CD14-positive monocyte (primary cell): ENCODE results near the gene UBE2H. TPM values are rescaled to one million over a fixed set of nuclear protein-coding genes. Genes with fewer than 3 reads are reported as not detected.
"Not testable (repeated sequence)": the region's sequence is repeated elsewhere in the genome, so short reads cannot be mapped to it uniquely, and the experiment has no call there.

Source experiments
- DNase-seq, 3 donors: peaks; one replicate each; pipeline ENCODE4 v3.0.0-alpha.2; 2011 to 2022
- H2AFZ ChIP-seq: 2 replicates; pipeline ENCODE4 v1.6.0; 2012; ENCODE audit warnings: mild to moderate bottlenecking, low read depth, low read length, inconsistent platforms; ENCODE audit not compliant: insufficient read depth, poor library complexity, severe bottlenecking
- H3K27ac ChIP-seq, 2 donors: 1 replicate in 1 of 2; 2 replicates in 1 of 2; pipeline ENCODE4 v1.5.1; 2012 to 2013; ENCODE audit warnings: low read length in 2 of 2, control low read depth in 1 of 2, inconsistent platforms in 1 of 2, low read depth in 1 of 2, mild to moderate bottlenecking in 1 of 2
- H3K27me3 ChIP-seq, 2 donors: one replicate each; pipeline versions ENCODE4 v1.6.0 to v1.6.1; 2011 to 2013; ENCODE audit warnings: low read length in 2 of 2; ENCODE audit not compliant: control insufficient read depth in 2 of 2, insufficient read depth in 2 of 2
- H3K36me3 ChIP-seq, 2 donors: replicated peaks in 1 of 2; 1 replicate in 1 of 2; 2 replicates in 1 of 2; pipeline versions ENCODE4 v1.5.1 to v1.6.1; 2012 to 2013; ENCODE audit warnings: low read length in 2 of 2, control low read depth in 1 of 2, inconsistent platforms in 1 of 2, mild to moderate bottlenecking in 1 of 2; ENCODE audit not compliant: insufficient read depth in 2 of 2, control insufficient read depth in 1 of 2
- H3K4me1 ChIP-seq, 2 donors: 1 replicate in 1 of 2; 2 replicates in 1 of 2; pipeline versions ENCODE4 v1.5.1 to v1.6.1; 2012 to 2013; ENCODE audit warnings: low read length in 2 of 2, control low read depth in 1 of 2, inconsistent platforms in 1 of 2, mild to moderate bottlenecking in 1 of 2, moderate library complexity in 1 of 2; ENCODE audit not compliant: insufficient read depth in 2 of 2, control insufficient read depth in 1 of 2
- H3K4me2 ChIP-seq: replicated peaks from 2 replicates; pipeline ENCODE3; 2012; ENCODE audit warnings: low read length, moderate library complexity, mild to moderate bottlenecking; ENCODE audit not compliant: poor library complexity, severe bottlenecking; ENCODE audit errors: extremely low read depth
- H3K4me3 ChIP-seq, 3 experiments: fragments of 200-600 bp in 1 of 3; sonication (generic) in 1 of 3; replicated peaks in 1 of 3; 1 replicate in 2 of 3; 2 replicates in 1 of 3; pipeline ENCODE4 v1.5.1; 2011 to 2013; ENCODE audit warnings: low read length in 3 of 3, mild to moderate bottlenecking in 3 of 3, control low read depth in 2 of 3, low read depth in 2 of 3, inconsistent platforms in 1 of 3, moderate library complexity in 1 of 3
- H3K79me2 ChIP-seq: 2 replicates; pipeline ENCODE4 v1.6.0; 2012; ENCODE audit warnings: mild to moderate bottlenecking, control low read depth, inconsistent platforms, low read length, moderate library complexity; ENCODE audit not compliant: insufficient read depth
- H3K9ac ChIP-seq: 2 replicates; pipeline ENCODE4 v1.6.0; 2017; ENCODE audit warnings: low read length, mild to moderate bottlenecking; ENCODE audit not compliant: insufficient read depth, poor library complexity, severe bottlenecking
- H3K9me3 ChIP-seq, 2 donors: replicated peaks in 1 of 2; 1 replicate in 1 of 2; 2 replicates in 1 of 2; pipeline versions ENCODE4 v1.5.1 to v1.6.1; 2012 to 2013; ENCODE audit warnings: low read length in 2 of 2, control low read depth in 1 of 2; ENCODE audit not compliant: control insufficient read depth in 1 of 2, insufficient read depth in 1 of 2
- H4K20me1 ChIP-seq: 2 replicates; pipeline ENCODE4 v1.6.0; 2012; ENCODE audit warnings: mild to moderate bottlenecking, low read length, control low read depth, moderate library complexity; ENCODE audit not compliant: insufficient read depth
- H3K27ac Mint-ChIP-seq, 7 donors: one replicate each; pipeline ENCODE4 v1.8.0; 2020; ENCODE audit warnings: mild to moderate bottlenecking in 7 of 7, mixed read lengths in 7 of 7, moderate library complexity in 6 of 7, inconsistent platforms in 2 of 7
- H3K27me3 Mint-ChIP-seq, 3 donors: one replicate each; pipeline ENCODE4 v1.8.0; 2021 to 2022; ENCODE audit warnings: low read depth in 3 of 3, mild to moderate bottlenecking in 3 of 3, mixed read lengths in 3 of 3, moderate library complexity in 3 of 3, inconsistent platforms in 1 of 3
- H3K36me3 Mint-ChIP-seq, 2 donors: one replicate each; pipeline ENCODE4 v1.8.0; 2020; ENCODE audit warnings: mixed read lengths in 2 of 2, inconsistent platforms in 1 of 2, mild to moderate bottlenecking in 1 of 2
- H3K4me1 Mint-ChIP-seq: one replicate; pipeline ENCODE4 v1.8.0; 2020; ENCODE audit warnings: mild to moderate bottlenecking, mixed read lengths
- H3K4me3 Mint-ChIP-seq, 2 donors: one replicate each; pipeline ENCODE4 v1.8.0; 2020; ENCODE audit warnings: mild to moderate bottlenecking in 2 of 2, mixed read lengths in 2 of 2, moderate library complexity in 1 of 2
- H3K9me3 Mint-ChIP-seq, 7 donors: one replicate each; pipeline ENCODE4 v1.8.0; 2020 to 2022; ENCODE audit warnings: mixed read lengths in 7 of 7, mild to moderate bottlenecking in 6 of 7, moderate library complexity in 6 of 7, inconsistent platforms in 2 of 7
- CTCF ChIP-seq: fragments of 200-600 bp; IDR thresholded peaks from one replicate; pipeline ENCODE4 v1.8.0; 2022; ENCODE audit warnings: antibody characterized with exemption, mild to moderate bottlenecking
- WGBS: methylation state at CpG from one replicate; pipeline ENCODE4 v1.1.5; 2013; ENCODE audit warnings: missing lambda C conversion rate; ENCODE audit not compliant: insufficient coverage; 5-methylcytosine and 5-hydroxymethylcytosine counted together
- intact Hi-C, 2 donors: fragments of 100-400 bp; cut with micrococcal nuclease; formaldehyde crosslinking; loops; one replicate each; pipeline versions ENCODE4 v1.15.0 to v1.15.1; 2023
- polyA plus RNA-seq, 3 donors: library from polyadenylated mRNA; depleted of rRNA in 1 of 3; unstranded in 2 of 3; stranded (reverse) in 1 of 3; fragments of 300-500 nt in 2 of 3; fragments of >200 nt in 1 of 3; fragmentation: Illumina TruSeq in 2 of 3; gene quantifications; 1 replicate in 2 of 3; 2 replicates in 1 of 3; pipeline ENCODE4 v1.2.3, GENCODE V29; 2012 to 2021

Gene UBE2H
- polyA plus RNA-seq, 3 donors = 12.6 to 26.0 (median 16.0) TPM

GRCh38 chr7:129865925-129866201 lies 86.9 kb downstream of the UBE2H start:
- no peaks in the 10 kb centered on the region for H3K27me3 ChIP-seq
- no peak for DNase-seq
- no peak overlapping the region for H3K27ac ChIP-seq
- intact Hi-C loops = no loop called here
- Mint-ChIP-seq H3K9me3 (no peaks in the 10 kb centered on the region), H3K27me3 (peaks cover 1 to 3% (median 2%) of the 10 kb centered on the region in 3 donors), H3K27ac (no peak overlapping the region), H3K4me1 (peaks cover 18% of the 10 kb centered on the region), H3K4me3 (no peak overlapping the region), H3K36me3 (peaks cover 23 to 27% of the 10 kb centered on the region in 2 donors)
- 67% methylated on average over 1 of the region's 1 CpG for WGBS
- H3K79me2 ChIP-seq = peaks cover 13% of the 10 kb centered on the region
- TF ChIP-seq CTCF = no peak
- H3K9me3 ChIP-seq = no peaks in the 10 kb centered on the region
- H3K4me3 ChIP-seq = no peak overlapping the region
- H3K36me3 ChIP-seq = peaks cover 0 to 2% of the 10 kb centered on the region in 2 donors
- no peak overlapping the region for H3K4me2 ChIP-seq
- no peak overlapping the region for H2AFZ ChIP-seq
- H3K9ac ChIP-seq = no peak overlapping the region
- peaks cover 83% of the 10 kb centered on the region for H4K20me1 ChIP-seq
- H3K4me1 ChIP-seq = peaks cover 8% of the 10 kb centered on the region in 2 donors

GRCh38 chr7:129865093-129865924 lies 87.5 kb downstream of the UBE2H start:
- Histone ChIP-seq H3K4me3 (no peak overlapping the region), H3K79me2 (peaks cover 13% of the 10 kb centered on the region), H3K27ac (no peak overlapping the region), H3K36me3 (no peaks in the 10 kb centered on the region), H3K9me3 (no peaks in the 10 kb centered on the region), H2AFZ (no peak overlapping the region), H3K9ac (no peak overlapping the region), H3K4me2 (no peak overlapping the region), H3K27me3 (no peaks in the 10 kb centered on the region), H3K4me1 (peaks cover 13% of the 10 kb centered on the region in 2 donors), H4K20me1 (peaks cover 85% of the 10 kb centered on the region)
- Mint-ChIP-seq H3K4me1 (peaks cover 24% of the 10 kb centered on the region), H3K27me3 (peaks cover 1 to 3% (median 2%) of the 10 kb centered on the region in 3 donors), H3K4me3 (no peak overlapping the region), H3K36me3 (peaks cover 19 to 22% of the 10 kb centered on the region in 2 donors), H3K27ac (no peak overlapping the region), H3K9me3 (no peaks in the 10 kb centered on the region)
- no peak for TF ChIP-seq CTCF
- WGBS = 100% methylated on average over 2 of the region's 4 CpGs
- no peak for DNase-seq
- intact Hi-C loops = no loop called here

DNA sequence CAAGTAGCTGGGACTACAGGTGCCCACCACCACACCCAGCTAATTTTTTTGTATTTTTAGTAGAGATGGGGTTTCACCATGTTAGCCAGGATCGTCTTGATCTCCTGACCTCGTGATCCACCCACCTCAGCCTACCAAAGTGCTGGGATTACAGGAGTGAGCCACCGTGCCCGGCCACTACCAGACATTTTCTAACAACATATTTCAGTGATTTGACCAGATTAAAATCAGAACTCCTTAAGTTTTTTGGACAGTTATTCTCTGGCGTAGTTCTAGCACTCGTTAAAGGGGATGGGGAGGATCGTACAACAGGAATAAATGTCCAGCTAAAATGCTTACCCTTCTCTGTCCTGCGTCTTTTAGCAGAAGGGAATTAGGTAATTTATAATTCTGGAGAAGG lies 88.1 kb downstream of the UBE2H start:
- peaks cover 12 to 16% of the 10 kb centered on the region in 2 donors for H3K36me3 Mint-ChIP-seq
- H3K36me3 ChIP-seq, H3K4me2 ChIP-seq, H3K27ac Mint-ChIP-seq, H3K27ac ChIP-seq, H3K9me3 Mint-ChIP-seq, DNase-seq, H3K27me3 ChIP-seq, H3K9me3 ChIP-seq, H3K4me3 ChIP-seq, H3K27me3 Mint-ChIP-seq, intact Hi-C loops, H2AFZ ChIP-seq, H3K4me3 Mint-ChIP-seq, H3K9ac ChIP-seq: not testable (repeated sequence)
- Histone ChIP-seq H4K20me1 (peaks cover 85% of the 10 kb centered on the region), H3K79me2 (peaks cover 13% of the 10 kb centered on the region), H3K4me1 (peaks cover 18 to 19% of the 10 kb centered on the region in 2 donors)
- WGBS = 93% methylated on average over 2 of the region's 8 CpGs
- H3K4me1 Mint-ChIP-seq = peaks cover 26% of the 10 kb centered on the region
